NOMO-1 (cell line): ENCODE measurements around the gene EIF4E3.

ENCODE experiments used
- DNase-seq, 2 experiments: peaks; one replicate each; lab custom pipeline; 2025; ENCODE audit not compliant: unreplicated experiment in 2 of 2; lab: John Stamatoyannopoulos, UW

EIF4E3 gene

GRCh38 chr3:71725271-71725991, at the start of gene EIF4E3:
Gene EIF4E3 (minus strand): TSS chr3:71725402. CDS start chr3:71725367, 35 bp downstream.
- DNase-seq: peak in 1 of 2 experiments; percentile 25

DNA sequence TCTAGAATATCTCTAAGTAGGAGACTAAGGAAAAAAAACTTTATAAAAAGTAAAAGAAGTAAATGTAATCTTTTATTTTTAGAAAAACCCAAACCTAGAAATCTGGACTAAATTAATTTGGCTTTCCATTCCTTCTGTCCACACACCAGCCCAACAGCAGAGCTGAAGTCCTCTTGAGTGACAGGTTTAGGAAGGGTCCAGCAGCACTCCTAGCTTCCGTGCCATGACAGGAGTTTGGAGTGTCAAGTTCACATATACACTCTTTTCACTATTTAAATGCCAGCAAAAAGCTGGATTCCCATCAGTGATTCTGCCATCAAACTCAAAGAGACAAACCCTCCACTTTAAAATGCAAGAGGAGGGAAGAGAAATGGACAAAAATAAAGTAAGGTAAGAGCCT, 46.7 kb upstream of the EIF4E3 start:
- DNase-seq: no peak

DNA sequence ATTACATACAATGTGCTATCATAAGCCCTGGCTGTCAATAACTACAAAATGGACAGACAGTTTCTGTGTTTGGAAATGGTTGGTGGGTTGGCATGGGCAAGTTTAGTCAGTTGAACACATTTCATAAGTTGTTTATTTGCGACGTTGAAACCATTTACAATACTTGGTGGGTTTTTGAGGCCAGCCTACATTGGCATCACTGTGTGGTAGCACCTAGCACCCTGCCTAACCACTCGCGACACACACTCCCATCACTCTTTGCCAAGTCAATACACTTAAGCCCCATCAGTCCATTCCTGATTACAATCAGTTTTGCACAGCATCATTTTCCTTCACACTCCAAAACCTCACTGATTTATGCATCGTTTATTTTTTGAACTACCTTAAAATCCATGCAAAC, 45.9 kb upstream of the EIF4E3 start:
- no peak for DNase-seq

DNA sequence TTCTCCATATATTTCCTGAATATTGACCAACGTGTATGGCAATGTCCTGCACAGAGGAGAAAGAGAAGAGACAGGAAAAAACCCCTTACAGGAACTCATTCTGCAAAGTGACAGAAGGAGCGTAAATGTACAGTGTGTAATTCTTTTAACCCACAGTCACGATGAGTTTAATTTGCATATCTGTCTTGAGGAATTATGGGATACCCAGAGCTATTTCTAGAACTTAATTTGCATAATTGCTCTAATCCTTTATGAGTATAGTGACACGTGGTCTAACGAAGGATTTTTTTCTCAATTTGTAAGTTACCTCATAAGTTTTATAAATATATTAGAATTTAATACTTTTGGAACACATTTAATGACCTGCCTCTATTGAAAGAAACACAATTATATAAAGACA, 38.2 kb upstream of the EIF4E3 start:
- DNase-seq: peak in 1 of 2 experiments; percentile 47

- DNase-seq: no peak
Observed at GRCh38 chr3:71760140-71760539, 34.9 kb upstream of the EIF4E3 start.

DNA sequence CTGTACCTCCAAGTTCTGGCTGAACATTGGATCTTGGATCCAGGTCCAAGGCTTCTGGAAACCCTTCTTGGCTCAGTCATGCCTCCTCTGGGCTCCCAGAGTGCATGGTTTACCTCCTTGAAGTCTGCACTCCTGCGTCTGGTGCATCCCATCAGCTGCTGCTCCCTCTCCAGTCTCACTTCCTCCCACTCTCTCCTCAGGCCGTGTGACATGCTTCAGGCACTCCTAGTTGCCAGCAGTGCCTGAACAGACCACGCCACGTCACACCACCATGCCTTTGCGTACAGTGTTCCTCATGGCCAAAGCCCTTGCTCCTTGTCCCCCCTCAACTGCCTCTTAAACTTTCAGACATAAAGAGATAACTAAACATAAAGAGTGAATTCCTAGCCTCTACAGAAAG, 34.2 kb upstream of the EIF4E3 start:
- DNase-seq: no peak

GRCh38 chr3:71758091-71758490, 32.9 kb upstream of the EIF4E3 start:
- no peak for DNase-seq

GRCh38 chr3:71754610-71755253, 29.5 kb upstream of the EIF4E3 start:
- no peak for DNase-seq

GRCh38 chr3:71753701-71754609, 28.8 kb upstream of the EIF4E3 start, which contains the start of gene GPR27:
Gene GPR27 (plus strand): TSS chr3:71753855. CDS start chr3:71754050, 195 bp downstream.
- DNase-seq: no peak

- DNase-seq: no peak
Observed at GRCh38 chr3:71752831-71753700, 27.9 kb upstream of the EIF4E3 start.

GRCh38 chr3:71751602-71752001, 26.4 kb upstream of the EIF4E3 start:
- no peak for DNase-seq

DNA sequence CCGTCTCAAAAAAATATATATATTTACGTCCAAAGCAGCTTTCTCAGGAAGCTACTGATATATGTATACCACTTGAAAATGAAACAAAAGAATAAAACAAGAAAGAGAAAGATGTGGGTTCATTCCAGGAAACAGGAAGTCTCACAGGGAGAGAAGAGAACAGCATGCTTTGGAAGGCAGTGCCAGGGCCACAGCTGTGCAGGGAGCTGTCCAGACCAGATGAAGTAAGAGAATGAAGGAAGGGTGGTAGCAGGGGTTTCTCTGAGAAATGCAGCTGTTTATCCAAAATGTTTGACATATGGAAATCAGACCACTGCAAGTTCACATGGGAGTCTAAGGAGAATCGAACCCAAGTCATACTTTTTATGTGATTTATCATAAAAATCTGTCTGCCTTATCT, 19.5 kb upstream of the EIF4E3 start:
- DNase-seq: no peak

DNA sequence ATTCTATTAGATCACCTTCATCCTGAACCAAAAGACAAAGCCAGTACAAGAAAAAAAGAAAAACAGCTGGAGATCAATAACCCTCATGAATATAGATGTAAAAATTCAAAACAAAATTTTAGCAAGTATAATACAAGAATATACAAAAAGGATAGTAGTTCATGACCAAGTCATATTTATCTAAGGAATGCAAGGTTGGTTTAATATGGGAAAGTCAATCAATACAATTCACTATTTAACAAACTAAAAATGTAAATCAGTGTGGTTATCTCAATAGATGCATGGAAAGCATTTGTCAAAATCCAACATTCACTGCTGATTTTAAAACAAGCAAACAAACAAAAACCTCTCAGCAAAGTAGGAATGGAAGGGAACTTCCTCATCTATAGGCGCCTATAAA, 17.4 kb upstream of the EIF4E3 start:
- DNase-seq: no peak

DNA sequence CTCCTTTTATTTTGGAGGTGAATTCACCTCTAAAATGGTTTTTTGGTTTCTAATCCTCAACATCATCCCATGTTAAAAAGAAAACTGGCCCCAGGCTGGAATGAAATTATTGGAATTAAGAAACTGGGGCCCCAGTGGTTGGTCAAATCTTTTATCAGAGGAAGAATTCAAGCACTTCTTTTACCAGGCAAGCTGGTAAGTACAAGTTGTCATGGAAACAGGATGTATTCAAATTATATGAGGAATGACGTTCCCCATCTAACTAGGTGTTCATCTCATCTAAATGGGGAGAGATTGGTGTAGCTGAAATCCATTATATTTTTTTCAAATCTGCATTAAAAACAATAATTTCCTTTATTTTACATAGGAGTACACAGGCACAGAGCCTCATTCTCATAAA, 9.7 kb upstream of the EIF4E3 start:
- DNase-seq: no peak

- DNase-seq: no peak
Observed at GRCh38 chr3:71733319-71733718, 8.1 kb upstream of the EIF4E3 start.

DNA sequence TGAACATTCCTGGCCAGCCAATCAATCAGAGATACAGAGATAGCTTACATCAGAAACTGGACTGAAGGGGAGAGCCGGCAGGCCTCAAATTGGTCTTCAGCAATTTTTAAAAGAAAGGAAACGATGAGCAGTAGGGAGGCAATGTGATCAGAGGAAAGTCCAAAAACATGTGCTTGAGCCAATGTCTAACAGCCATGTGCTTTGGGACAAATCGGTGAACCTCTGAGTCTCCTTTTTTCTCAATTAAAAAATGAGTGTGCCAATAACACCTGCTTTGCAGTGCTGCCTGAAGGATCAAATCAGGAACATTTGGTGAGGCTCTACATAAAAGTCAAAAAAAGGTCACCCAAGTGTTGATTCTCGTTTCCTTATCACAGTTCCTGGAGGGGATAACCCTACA, 7.4 kb upstream of the EIF4E3 start:
- no peak for DNase-seq

- DNase-seq: peak in 1 of 2 experiments; percentile 9
Observed at GRCh38 chr3:71728632-71729342, 3.6 kb upstream of the EIF4E3 start.

DNA sequence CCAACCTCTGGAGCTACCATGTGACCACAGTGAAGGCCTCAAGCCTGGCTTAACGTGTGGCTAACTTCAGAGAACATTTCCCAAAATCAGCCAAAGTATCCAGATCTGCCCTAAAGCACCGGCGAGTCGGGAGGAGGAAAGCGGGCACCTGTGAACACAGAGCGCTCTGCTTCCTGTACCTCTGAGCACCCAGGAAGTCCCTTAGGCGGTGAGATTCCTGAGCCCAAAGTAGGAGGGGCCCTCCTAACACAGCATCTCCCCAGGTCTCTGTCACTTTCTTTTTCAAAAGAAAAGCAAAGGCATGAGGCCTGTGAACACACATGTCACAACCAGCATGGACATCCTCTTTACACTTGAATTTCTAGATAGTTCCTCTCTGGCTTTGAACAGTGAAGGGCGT, 944 bp upstream of the EIF4E3 start:
- no peak for DNase-seq

GRCh38 chr3:71724584-71725270, 475 bp downstream of the EIF4E3 start:
- DNase-seq: peak in 1 of 2 experiments; percentile 2
